ENCODE data around the gene MEG3.

MEG3 gene

GRCh38 chr14:100822013-100822412 is 3.9 kb upstream of the MEG3 start:
- H3K27me3 Mint-ChIP-seq (ENCODE audit: low read depth, poor library complexity) = peaks cover 8% of the 10 kb centered on the region
- peaks cover 18% of the 10 kb centered on the region for H3K9me3 Mint-ChIP-seq
- H3K4me3 Mint-ChIP-seq = no peak overlapping the region
- H3K4me1 Mint-ChIP-seq = peaks cover 42% of the 10 kb centered on the region
- DNase-seq = no peak
- TF ChIP-seq, protein P1, sequence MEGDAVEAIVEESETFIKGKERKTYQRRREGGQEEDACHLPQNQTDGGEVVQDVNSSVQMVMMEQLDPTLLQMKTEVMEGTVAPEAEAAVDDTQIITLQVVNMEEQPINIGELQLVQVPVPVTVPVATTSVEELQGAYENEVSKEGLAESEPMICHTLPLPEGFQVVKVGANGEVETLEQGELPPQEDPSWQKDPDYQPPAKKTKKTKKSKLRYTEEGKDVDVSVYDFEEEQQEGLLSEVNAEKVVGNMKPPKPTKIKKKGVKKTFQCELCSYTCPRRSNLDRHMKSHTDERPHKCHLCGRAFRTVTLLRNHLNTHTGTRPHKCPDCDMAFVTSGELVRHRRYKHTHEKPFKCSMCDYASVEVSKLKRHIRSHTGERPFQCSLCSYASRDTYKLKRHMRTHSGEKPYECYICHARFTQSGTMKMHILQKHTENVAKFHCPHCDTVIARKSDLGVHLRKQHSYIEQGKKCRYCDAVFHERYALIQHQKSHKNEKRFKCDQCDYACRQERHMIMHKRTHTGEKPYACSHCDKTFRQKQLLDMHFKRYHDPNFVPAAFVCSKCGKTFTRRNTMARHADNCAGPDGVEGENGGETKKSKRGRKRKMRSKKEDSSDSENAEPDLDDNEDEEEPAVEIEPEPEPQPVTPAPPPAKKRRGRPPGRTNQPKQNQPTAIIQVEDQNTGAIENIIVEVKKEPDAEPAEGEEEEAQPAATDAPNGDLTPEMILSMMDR (IDR thresholded peaks at IDR 0.05) = no peak
- H3K27ac Mint-ChIP-seq = no peak overlapping the region
- no peaks in the 10 kb centered on the region for H3K36me3 Mint-ChIP-seq (ENCODE audit: low read depth)

DNA sequence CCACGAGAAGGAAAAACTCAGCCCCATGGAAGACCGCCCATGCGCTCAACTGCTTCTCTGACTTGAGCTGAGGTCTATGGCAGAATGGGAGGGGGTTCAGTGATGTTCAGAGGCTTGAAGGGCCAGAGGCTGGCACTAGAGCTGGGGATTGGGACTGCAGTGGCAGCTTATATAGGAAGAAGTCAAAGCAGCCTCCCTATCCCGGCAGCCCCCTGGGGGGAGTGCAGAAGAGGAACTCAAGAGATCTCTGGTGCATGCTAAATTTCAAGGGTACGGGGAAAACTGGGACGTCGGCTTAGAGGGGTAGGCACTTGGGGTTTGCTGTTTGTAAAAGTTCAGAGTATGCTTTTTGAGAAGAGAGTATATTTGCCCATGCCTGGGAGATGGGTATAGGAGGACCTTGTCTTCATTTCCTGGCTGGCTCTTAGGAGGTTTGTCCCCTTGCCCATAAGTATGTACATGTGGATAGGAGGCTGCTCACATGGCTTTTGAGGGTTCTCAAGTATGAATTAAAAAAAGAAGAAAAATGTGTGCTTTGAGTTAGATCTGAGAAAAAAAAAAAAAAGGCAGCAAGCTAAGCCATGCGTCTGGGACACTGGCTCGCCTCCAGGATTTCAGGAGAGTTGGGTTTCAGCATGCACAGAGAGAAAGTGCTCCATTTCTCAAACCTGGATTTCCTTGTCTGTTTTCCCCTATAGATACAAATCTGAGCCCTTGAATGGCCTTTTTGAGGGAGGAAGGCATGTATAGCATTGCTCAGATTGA is 3.2 kb upstream of the MEG3 start:
- no peak for DNase-seq
- H3K4me1 Mint-ChIP-seq = peaks cover 40% of the 10 kb centered on the region
- TF ChIP-seq, protein P1 (IDR thresholded peaks at IDR 0.05) = no peak
- H3K27ac Mint-ChIP-seq = no peak overlapping the region
- no peak overlapping the region for H3K4me3 Mint-ChIP-seq
- H3K9me3 Mint-ChIP-seq = peaks cover 24% of the 10 kb centered on the region
- H3K27me3 Mint-ChIP-seq (ENCODE audit: low read depth, poor library complexity) = peaks cover 10% of the 10 kb centered on the region
- H3K36me3 Mint-ChIP-seq (ENCODE audit: low read depth) = peaks cover 5% of the 10 kb centered on the region

DNA sequence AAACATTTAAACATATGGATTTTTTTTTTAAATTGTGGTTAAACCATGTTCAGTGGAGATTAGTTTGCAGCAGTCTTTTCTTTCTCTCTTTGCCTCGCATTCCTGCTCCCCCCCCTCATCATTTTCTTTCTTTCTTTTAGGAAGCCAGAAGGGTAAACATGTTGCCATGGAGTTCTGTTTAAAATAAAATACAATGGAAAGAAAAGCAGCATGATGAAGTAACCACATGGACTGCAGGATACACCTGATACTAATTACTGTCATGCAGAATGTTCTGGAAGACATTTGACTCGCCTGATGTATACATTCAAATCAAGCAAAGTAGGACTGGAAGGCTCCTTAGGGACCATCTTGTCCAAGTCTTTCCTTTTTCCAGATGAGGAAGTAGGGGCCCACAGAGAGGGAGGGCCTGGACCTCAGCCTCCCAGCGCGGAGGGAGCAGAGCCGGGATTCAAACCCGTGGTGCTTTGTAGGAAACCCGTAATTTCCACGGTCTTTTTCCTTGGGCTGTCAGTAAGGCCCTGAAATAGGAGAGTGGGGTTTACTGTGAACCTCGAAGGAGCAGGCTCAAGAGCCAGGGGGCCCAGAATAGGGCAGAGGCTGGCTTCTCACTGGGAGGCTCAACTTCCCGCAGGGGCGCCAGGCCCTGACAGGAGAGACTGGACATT is 2.4 kb upstream of the MEG3 start:
- H3K27me3 Mint-ChIP-seq (ENCODE audit: low read depth, poor library complexity) = peaks cover 12% of the 10 kb centered on the region
- peaks cover 27% of the 10 kb centered on the region for H3K9me3 Mint-ChIP-seq
- no peak overlapping the region for H3K4me3 Mint-ChIP-seq
- no peak overlapping the region for H3K27ac Mint-ChIP-seq
- DNase-seq = no peak
- H3K4me1 Mint-ChIP-seq = peaks cover 39% of the 10 kb centered on the region
- TF ChIP-seq, protein P1 (IDR thresholded peaks at IDR 0.05) = no peak
- H3K36me3 Mint-ChIP-seq (ENCODE audit: low read depth) = peaks cover 7% of the 10 kb centered on the region

DNA sequence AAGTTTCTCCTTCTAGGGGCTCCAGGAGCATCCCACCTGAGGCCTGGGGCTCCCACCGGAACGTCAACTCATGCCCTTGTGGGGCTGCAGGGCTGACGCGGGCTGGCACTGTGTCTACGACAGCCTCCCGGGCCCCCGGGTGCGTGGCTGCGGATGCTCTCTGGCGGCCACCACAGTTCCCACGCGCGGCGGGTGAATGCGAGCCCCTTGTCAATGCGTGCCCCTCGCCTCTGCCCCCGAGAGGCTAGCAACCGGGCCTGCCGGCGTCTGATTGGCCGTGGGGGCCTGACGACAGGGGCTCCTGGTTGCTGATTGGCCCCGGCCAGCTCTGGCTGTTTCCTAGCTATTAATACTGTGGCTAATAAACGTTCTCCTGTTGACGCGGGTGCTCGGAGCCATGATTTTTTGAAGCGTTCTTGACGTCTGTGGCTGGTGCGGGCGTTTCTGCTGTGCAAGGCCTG is 1.8 kb upstream of the MEG3 start:
- H3K4me3 Mint-ChIP-seq = no peak overlapping the region
- peaks cover 18% of the 10 kb centered on the region for H3K27me3 Mint-ChIP-seq (ENCODE audit: low read depth, poor library complexity)
- peak; percentile 42 for DNase-seq
- peaks cover 33% of the 10 kb centered on the region for H3K9me3 Mint-ChIP-seq
- peaks cover 40% of the 10 kb centered on the region for H3K4me1 Mint-ChIP-seq
- TF ChIP-seq, protein P1 (IDR thresholded peaks at IDR 0.05) = no peak
- no peak overlapping the region for H3K27ac Mint-ChIP-seq
- peaks cover 13% of the 10 kb centered on the region for H3K36me3 Mint-ChIP-seq (ENCODE audit: low read depth)

- peaks cover 22% of the 10 kb centered on the region for H3K27me3 Mint-ChIP-seq (ENCODE audit: low read depth, poor library complexity)
- H3K4me3 Mint-ChIP-seq = no peak overlapping the region
- no peak for DNase-seq
- TF ChIP-seq, protein P1 (IDR thresholded peaks at IDR 0.05) = no peak
- H3K4me1 Mint-ChIP-seq = peaks cover 49% of the 10 kb centered on the region
- H3K27ac Mint-ChIP-seq = no peak overlapping the region
- H3K36me3 Mint-ChIP-seq (ENCODE audit: low read depth) = peaks cover 14% of the 10 kb centered on the region
- H3K9me3 Mint-ChIP-seq = peaks cover 35% of the 10 kb centered on the region
These were observed 811 bp upstream of the MEG3 start for GRCh38 chr14:100824901-100825712.
